HCT116 (cell line): Measurements from ENCODE around the gene WDR19. TPM values are rescaled to one million over a fixed set of nuclear protein-coding genes. Genes with fewer than 3 reads are reported as not detected.
A peak's percentile ranks its signal among the peaks of the same experiment; 100 is the strongest.

ENCODE experiments used
- ATAC-seq: fragments of 200-7000 bp; cut with Tn5 transposase; 2 replicates; pipeline ENCODE4 v1.9.1; 2020; ENCODE audit warnings: mild to moderate bottlenecking, moderate library complexity
- BruUV-seq: library from RNA; stranded (reverse); fragments of 400-500 nt; replicated peaks from 2 replicates; lab custom pipeline; 2021; lab: Mats Ljungman, UMichigan
- CTCF ChIA-PET: fragments of 300-600 bp; sonication (Branson Sonifier 250); formaldehyde crosslinking; loops from one replicate; lab custom pipeline; 2021; ENCODE audit warnings: antibody characterized with exemption; lab: Charles Lee
- POLR2A ChIA-PET: fragments of 300-600, 350-600 bp; sonication (Branson Sonifier 250); formaldehyde crosslinking; loops from one replicate; lab custom pipeline; 2021; ENCODE audit warnings: antibody characterized with exemption; lab: Charles Lee
- RAD21 ChIA-PET, 2 experiments: fragments of 300-600 bp; sonication (Branson Sonifier 250); formaldehyde crosslinking; loops; one replicate each; lab custom pipeline; 2023; ENCODE audit warnings: low total read pairs in 2 of 2; ENCODE audit not compliant: uncharacterized antibody in 2 of 2, unreplicated experiment in 2 of 2, low non-redundant PET in 1 of 2; lab: Charles Lee
- DNase-seq: peaks from one replicate; pipeline ENCODE4 v3.0.0-alpha.2; 2010; ENCODE audit warnings: low read depth, low spot score
- H2AFZ ChIP-seq: fragments of 200-600 bp; shearing (Covaris generic), sonication (generic); 2 replicates; pipeline ENCODE4 v1.6.1; 2017; ENCODE audit warnings: low read depth, mixed run types, mixed read lengths, antibody characterized with exemption, low read length; ENCODE audit not compliant: poor library complexity, severe bottlenecking
- H3K27ac ChIP-seq: 2 replicates; pipeline ENCODE4 v1.5.1; 2012; ENCODE audit warnings: low read depth, low read length
- H3K27me3 ChIP-seq: fragments of 200-600 bp; sonication (generic); 2 replicates; pipeline ENCODE4 v1.6.1; 2016; ENCODE audit warnings: mixed run types, low read length, mixed read lengths; ENCODE audit not compliant: insufficient read depth
- H3K36me3 ChIP-seq, 2 experiments: fragments of 200-500 bp in 1 of 2; fragments of 200-600 bp in 1 of 2; sonication (Bioruptor generic) in 1 of 2; sonication (generic) in 1 of 2; 2 replicates each; pipeline versions ENCODE4 v1.5.1 to v1.6.1; 2014 to 2016; ENCODE audit warnings: low read length in 2 of 2, inconsistent platforms in 1 of 2, mixed read lengths in 1 of 2, mixed run types in 1 of 2; ENCODE audit not compliant: insufficient read depth in 2 of 2, control insufficient read depth in 1 of 2
- H3K4me1 ChIP-seq, 2 experiments: fragments of 200-600 bp in 1 of 2; sonication (generic) in 1 of 2; 2 replicates each; pipeline versions ENCODE4 v1.5.1 to v1.6.1; 2012 to 2017; ENCODE audit warnings: low read length in 2 of 2, inconsistent platforms in 1 of 2, mild to moderate bottlenecking in 1 of 2, mixed read lengths in 1 of 2, mixed run types in 1 of 2, moderate library complexity in 1 of 2; ENCODE audit not compliant: insufficient read depth in 2 of 2, control insufficient read depth in 1 of 2
- H3K4me2 ChIP-seq: fragments of 200-600 bp; sonication (generic); 2 replicates; pipeline ENCODE4 v1.6.1; 2017; ENCODE audit warnings: mixed run types, low read length, mixed read lengths
- H3K4me3 ChIP-seq, 2 experiments: fragments of 200-600 bp in 1 of 2; sonication (generic) in 1 of 2; replicated peaks in 1 of 2; 2 replicates each; pipeline ENCODE4 v1.5.1; 2011 to 2016; ENCODE audit warnings: low read length in 2 of 2, control low read depth in 1 of 2, low read depth in 1 of 2, mild to moderate bottlenecking in 1 of 2, mixed read lengths in 1 of 2, mixed run types in 1 of 2
- H3K79me2 ChIP-seq: fragments of 200-600 bp; sonication (generic); 2 replicates; pipeline ENCODE4 v1.6.1; 2017; ENCODE audit warnings: mild to moderate bottlenecking, mixed run types, low read length, moderate library complexity, mixed read lengths; ENCODE audit not compliant: insufficient read depth
- H3K9ac ChIP-seq: fragments of 200-600 bp; sonication (generic); 2 replicates; pipeline ENCODE4 v1.6.1; 2016; ENCODE audit warnings: low read length, mixed read lengths
- H3K9me2 ChIP-seq: fragments of 200-600 bp; sonication (generic), shearing (Covaris generic); 2 replicates; pipeline ENCODE4 v1.6.1; 2017; ENCODE audit warnings: mixed run types, mild to moderate bottlenecking, moderate library complexity; ENCODE audit not compliant: insufficient read depth
- H3K9me3 ChIP-seq, 2 experiments: fragments of 200-500 bp in 1 of 2; fragments of 200-600 bp in 1 of 2; sonication (Bioruptor generic) in 1 of 2; sonication (generic) in 1 of 2; 2 replicates each; pipeline ENCODE4 v1.6.1; 2014 to 2017; ENCODE audit warnings: low read length in 2 of 2, mixed read lengths in 2 of 2, inconsistent platforms in 1 of 2, low read depth in 1 of 2, mild to moderate bottlenecking in 1 of 2, mixed run types in 1 of 2, moderate library complexity in 1 of 2; ENCODE audit not compliant: control insufficient read depth in 1 of 2, insufficient read depth in 1 of 2
- H4K20me1 ChIP-seq: fragments of 200-600 bp; sonication (generic), shearing (Covaris generic); 2 replicates; pipeline ENCODE4 v1.6.1; 2017; ENCODE audit warnings: mixed run types, mild to moderate bottlenecking, moderate library complexity; ENCODE audit not compliant: insufficient read depth
- CBX3 ChIP-seq: IDR thresholded peaks from 2 replicates; pipeline ENCODE4 v1.6.1; 2012; ENCODE audit warnings: low read depth
- CTCF ChIP-seq, 3 experiments: fragments of 200-600 bp in 1 of 3; sonication (generic) in 1 of 3; IDR thresholded peaks in 2 of 3; conservative IDR thresholded peaks in 1 of 3; 2 replicates each; pipeline ENCODE4 v1.5.1; 2012 to 2017; ENCODE audit warnings: low read depth in 2 of 3, low read length in 2 of 3, antibody characterized with exemption in 1 of 3, borderline replicate concordance in 1 of 3, control low read depth in 1 of 3, mild to moderate bottlenecking in 1 of 3, mixed read lengths in 1 of 3, mixed run types in 1 of 3, moderate library complexity in 1 of 3; ENCODE audit not compliant: insufficient read depth in 1 of 3
- ELF1 ChIP-seq: IDR thresholded peaks from 2 replicates; pipeline ENCODE4 v1.6.1; 2012; ENCODE audit warnings: low read depth, borderline replicate concordance
- EZH2phosphoT487 ChIP-seq: fragments of 200-600 bp; IDR thresholded peaks from 2 replicates; pipeline ENCODE4 v1.6.1; 2018; ENCODE audit warnings: antibody characterized with exemption, borderline replicate concordance
- POLR2A ChIP-seq: IDR thresholded peaks from 2 replicates; pipeline ENCODE4 v1.7.0; 2011; ENCODE audit warnings: borderline replicate concordance; ENCODE audit not compliant: insufficient read depth, insufficient read length; ENCODE audit errors: extremely low read depth
- TCF7L2 ChIP-seq: IDR thresholded peaks from 2 replicates; pipeline ENCODE4 v1.7.0; 2011; ENCODE audit warnings: borderline replicate concordance, inconsistent platforms; ENCODE audit not compliant: insufficient read depth, insufficient read length; ENCODE audit errors: extremely low read depth
- ZFX ChIP-seq: fragments of 450-650 bp; IDR thresholded peaks from 2 replicates; pipeline ENCODE4 v1.6.1; 2017
- intact Hi-C: fragments of 100-400 bp; cut with micrococcal nuclease; formaldehyde crosslinking; loops from 2 replicates; pipeline ENCODE4 v1.10.0; 2022
- total RNA-seq: library from RNA; stranded (reverse); gene quantifications from one replicate; pipeline ENCODE4 v1.2.1, GENCODE V29; 2021; ENCODE audit not compliant: unreplicated experiment

The WDR19 gene
- total RNA-seq, 1 experiment from 2014 or later: 18.8 TPM

- TF ChIP-seq ELF1: peak; percentile 61; the same call in 1 of the 2 replicates
- TF ChIP-seq CTCF (IDR thresholded peaks at IDR 0.05 in 2 of 3, conservative IDR thresholded peaks at IDR 0.05 in 1 of 3; ENCODE audit: borderline replicate concordance in 1 of 3, insufficient read depth in 1 of 3, low read depth in 2 of 3, low read length in 2 of 3): peak in 2 of 3 experiments; percentile 45 to 52; a peak in 5 of 6 replicates
- no peak for TF ChIP-seq CBX3
Observed at GRCh38 chr4:39181905-39182638, at the start of gene WDR19 (continued).

GRCh38 chr4:39133623-39134022 is 48.7 kb upstream of the WDR19 start:
- Histone ChIP-seq H3K27ac (no peak overlapping the region), H2AFZ (no peak overlapping the region), H3K9ac (no peak overlapping the region), H3K4me2 (no peak overlapping the region)
- POLR2A ChIA-PET: interaction anchor here (1.0 kb wide), 1 partner anchor 17 kb away, joined by 3 read pairs; no protein-coding TSS in a partner anchor
- no peak for DNase-seq
- TF ChIP-seq CTCF (IDR thresholded peaks at IDR 0.05 in 2 of 3, conservative IDR thresholded peaks at IDR 0.05 in 1 of 3; ENCODE audit: borderline replicate concordance in 1 of 3, insufficient read depth in 1 of 3, low read depth in 2 of 3, low read length in 2 of 3) (no peak), POLR2A (no peak), TCF7L2 (no peak), ZFX (no peak), EZH2phosphoT487 (no peak)
- TF ChIP-seq, all 23 proteins: peak for 0
- H3K4me3 ChIP-seq: no peak overlapping the region
- H4K20me1 ChIP-seq: no peaks in the 10 kb centered on the region
- H3K79me2 ChIP-seq: no peaks in the 10 kb centered on the region
- intact Hi-C loops: no loop called here
- no TSS peak for BruUV-seq
- no peaks in the 10 kb centered on the region for H3K27me3 ChIP-seq
- peaks cover 0 to 7% of the 10 kb centered on the region in 2 experiments; a peak in 1 of 4 replicates for H3K4me1 ChIP-seq
- no peaks in the 10 kb centered on the region for H3K9me3 ChIP-seq
- ChIA-PET CTCF (interaction anchor here (1.2 to 3.5 kb wide), 3 partner anchors 232 to 374 kb away, joined by 3 to 50 read pairs (median 14); no protein-coding TSS in a partner anchor), RAD21 (interaction anchor here (1.3 to 2.2 kb wide), 2 partner anchors 231 kb away, joined by 3 to 8 read pairs; no protein-coding TSS in a partner anchor)
- H3K36me3 ChIP-seq: no peaks in the 10 kb centered on the region
- no peaks in the 10 kb centered on the region for H3K9me2 ChIP-seq
- no peak for ATAC-seq
